ENCODE measurements around the gene SIK3.
"Not testable (repeated sequence)": the region's sequence is repeated elsewhere in the genome, so short reads cannot be mapped to it uniquely, and the experiment has no call there.

Gene SIK3

DNA sequence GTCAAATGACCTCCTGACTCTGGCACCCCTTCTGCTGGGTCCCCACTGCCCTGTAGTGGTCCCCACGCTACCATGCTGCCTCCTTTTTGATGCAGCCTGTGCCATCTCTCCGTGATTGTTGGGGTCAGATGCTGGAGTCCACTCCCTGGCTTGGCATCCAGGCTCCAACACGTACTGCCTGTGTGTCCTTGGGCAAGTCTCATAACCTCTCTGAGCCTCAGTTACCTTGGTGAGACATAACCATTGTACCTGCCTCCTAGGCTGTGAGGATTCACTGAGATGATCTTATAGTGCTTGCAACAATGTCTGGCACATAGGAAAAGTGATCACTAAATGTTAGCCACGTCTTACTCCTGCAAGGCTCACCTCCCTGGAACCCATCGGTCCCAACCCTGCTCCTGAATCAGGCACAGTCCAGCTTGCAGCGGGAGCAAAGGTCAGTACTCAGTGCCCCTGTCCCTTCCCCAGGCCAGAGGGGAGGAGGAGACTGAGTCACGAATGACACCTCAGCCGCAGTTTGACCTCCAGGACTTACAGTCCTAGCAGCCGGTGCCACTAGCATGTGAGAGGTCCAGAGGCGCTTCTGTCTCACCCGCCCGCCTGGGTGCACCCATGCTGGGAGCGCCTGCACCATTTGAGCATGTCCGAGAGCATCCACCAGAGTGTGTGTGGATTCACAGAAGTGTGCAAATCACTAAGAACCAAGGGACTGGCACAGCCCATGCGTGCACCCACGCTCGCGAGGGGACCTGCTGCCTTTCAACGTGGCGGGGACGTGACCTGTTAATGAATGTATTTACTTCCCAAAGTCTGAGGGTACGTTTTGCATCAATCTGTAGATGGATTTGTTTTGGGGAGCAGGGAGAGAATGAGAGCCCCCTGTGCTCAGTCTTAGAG lies 272.1 kb downstream of the SIK3 start:
- no peak for DNase-seq (ENCODE audit: low spot score)

DNA sequence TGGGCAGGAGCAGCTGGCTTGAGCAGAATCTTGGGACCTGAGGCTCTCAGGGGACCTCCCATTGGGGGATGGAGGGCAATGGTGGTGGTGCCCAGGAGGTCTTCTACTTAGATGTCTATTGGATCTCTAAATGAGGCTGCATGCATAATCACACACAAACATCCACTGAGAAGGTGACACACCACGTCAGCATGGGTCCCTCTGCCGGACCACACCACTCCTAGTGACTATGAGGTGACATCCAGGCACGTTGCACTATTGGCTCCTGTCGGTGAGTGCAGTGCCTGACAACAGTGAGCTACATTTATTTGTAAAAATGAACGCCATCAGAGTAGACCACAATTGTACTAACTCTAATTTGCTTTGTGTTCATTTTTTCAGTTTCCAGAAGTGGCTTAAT lies 272.8 kb downstream of the SIK3 start:
- DNase-seq (ENCODE audit: low spot score) = no peak

DNA sequence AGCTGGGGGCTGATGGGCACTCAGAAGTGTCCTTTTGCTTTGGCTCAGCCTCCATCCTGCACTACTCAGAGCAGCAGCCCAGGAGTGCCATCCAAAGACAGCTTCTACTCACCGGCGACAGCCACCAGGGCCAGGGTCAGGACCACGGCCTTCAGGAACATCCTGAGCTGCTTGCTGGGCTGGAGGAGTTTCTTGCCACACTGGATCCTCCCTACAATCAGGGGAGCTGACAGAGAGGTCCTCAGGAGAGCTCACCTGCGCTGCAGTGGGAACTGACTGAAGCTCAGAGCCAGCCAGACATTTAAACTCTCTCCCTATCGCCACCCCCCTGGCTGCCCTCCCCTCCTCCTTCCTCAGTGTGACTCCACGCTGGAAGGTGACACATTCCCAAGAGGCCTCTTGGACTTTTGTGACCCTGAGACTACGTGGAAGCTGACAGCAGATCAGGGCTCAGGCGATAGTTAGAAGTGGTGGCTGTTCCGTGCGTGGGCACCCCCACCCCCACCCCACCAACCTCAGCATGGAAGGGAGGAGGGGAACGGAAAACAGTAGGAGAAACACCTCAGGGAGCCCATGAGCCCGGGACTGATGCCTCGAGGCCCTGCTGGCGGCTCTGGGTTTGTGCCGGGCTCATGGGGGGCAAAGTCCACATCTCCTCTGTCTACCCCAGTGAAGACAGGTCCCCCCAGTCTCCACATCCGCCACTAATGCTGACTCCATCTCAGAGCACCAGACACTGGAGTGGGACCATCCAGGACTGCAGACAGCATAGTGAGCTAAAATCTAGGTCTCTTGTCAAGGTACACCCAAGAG lies 275.0 kb downstream of the SIK3 start, which contains the start of gene APOA4:
Gene APOA4 (minus strand): TSS at position 274 of the 813 bp plus-strand sequence. CDS start 113 bp downstream, at position 161.
- DNase-seq (ENCODE audit: low spot score) = no peak

DNA sequence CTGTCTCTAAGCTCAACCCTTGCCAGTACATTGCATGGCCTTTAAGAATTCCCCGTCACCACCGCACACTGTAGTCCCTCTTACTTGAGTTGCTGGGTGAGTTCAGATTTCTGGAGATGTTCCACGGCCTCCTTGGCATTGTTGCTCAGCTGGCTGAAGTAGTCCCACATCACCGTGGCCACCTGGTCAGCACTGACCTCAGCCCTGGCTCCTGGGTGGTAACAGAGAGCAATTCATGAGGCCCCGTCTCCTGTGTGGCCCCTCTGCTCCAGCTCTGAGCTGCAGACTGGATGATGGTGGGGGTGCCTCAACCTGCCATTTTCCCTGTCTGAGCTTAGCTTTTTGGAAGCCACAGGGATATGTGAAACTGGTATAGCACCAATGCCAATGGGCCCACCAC lies 275.7 kb downstream of the SIK3 start:
- no peak for DNase-seq (ENCODE audit: low spot score)

DNA sequence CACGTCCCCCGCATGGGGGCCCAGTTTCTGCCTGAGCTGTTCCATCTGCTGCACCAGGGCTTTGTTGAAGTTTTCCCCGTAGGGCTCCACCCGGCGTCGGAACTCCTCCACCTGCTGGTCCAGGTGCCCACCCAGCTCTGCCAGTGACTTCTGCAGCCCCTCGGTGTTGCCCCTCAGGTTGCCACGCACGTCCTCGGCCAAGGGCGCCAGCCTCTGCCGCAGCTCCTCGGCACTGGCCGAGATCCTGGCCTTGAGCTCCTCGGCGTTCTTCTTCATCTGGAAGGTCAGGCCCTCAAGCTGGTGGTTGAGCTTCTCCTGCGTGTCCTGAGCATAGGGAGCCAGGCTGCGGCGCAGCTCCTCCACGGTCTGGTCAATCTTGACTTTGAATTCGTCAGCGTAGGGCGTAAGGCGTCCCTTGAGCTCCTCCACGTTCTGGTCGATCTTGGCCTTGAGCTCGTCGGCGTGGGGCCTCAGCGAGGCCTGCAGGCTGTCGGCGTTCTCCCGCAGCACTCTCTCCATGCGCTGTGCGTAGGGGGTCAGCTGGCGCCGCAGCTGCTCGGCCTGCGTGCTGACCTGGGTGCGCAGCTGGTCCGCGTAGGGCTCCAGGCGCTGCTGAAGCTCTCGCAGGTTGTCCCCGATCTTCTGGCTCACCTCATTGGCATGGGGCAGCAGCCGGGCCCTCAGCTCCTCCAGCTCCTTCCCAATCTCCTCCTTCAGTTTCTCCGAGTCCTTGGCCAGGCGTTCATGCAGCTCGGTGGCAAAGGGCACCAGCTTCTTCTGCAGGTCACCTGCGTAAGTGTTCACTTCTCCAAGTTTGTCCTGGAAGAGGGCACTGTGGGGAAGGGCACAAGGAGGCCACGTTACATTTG lies 276.9 kb downstream of the SIK3 start:
- no peak for DNase-seq (ENCODE audit: low spot score)

DNA sequence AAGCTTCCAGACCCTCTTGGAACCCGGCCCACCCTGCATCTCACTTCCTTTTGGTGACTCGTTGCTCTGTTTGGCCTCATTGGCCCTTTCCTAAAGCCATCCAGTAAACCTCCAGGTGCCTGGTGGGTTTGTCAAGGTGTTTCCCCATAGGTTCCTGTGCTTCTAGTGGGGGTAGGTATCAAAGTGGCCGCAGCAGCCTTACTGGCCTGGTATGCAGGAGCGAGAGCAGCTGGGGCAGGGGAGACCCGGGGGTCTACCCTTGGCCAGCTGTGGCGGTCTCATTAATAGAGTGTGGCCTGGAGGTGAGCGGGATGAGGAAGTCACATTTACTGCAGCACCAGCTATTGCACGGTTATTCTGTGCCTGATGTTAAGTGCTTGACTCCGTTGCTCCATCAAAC lies 279.2 kb downstream of the SIK3 start:
- no peak for DNase-seq (ENCODE audit: low spot score)

DNA sequence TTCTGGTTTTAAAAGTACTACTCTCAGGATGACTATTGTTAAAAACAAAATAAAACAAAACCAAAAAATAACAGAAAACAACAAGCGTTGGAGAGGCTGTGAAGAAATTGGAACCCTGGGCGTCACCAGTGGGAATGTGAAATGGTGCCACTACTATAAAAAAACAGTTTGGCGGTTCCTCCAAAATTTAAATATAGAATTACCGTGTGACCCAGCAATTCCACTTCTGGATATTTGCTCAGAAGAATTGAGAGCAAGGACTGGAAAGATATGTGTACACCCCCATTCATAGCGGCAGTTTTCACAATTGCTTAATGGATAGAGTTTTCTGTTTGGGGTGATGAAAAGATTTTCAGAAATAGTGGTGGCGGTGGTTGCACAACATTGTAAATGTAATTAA lies 283.7 kb downstream of the SIK3 start:
- DNase-seq (ENCODE audit: low spot score) = no peak

DNA sequence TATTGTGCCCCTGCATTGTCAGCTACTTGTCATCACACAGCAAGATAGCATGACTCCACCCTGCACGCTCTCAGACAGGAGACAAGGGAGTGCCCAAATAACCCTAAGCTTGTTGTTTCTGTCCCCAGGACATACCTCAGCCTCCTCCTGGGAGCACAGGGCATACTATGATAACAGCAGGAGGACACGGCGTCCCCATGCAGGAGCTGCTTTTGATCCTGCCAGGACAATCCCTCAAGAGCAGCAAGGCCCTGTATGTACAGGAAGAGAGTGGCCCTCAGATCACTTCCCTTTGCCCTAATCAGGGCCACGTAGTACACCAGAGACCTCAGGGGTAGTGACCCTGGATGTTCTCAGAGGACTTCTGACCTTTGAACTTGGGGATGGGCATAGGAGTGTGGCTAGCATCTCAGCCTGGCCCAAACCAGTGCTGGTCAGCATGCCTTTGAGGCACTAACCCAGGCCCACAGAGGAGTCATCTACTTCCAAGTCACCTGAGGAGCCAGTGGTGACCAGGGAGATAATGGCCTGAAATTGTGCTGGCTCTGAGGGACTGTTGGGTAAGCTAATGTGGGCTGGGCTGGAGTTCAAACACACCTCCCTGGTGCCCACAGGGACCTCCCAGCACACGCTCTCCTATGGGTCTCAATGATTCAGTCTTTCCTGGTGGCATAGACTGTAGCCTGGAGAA lies 284.3 kb downstream of the SIK3 start:
- DNase-seq (ENCODE audit: low spot score) = no peak

DNA sequence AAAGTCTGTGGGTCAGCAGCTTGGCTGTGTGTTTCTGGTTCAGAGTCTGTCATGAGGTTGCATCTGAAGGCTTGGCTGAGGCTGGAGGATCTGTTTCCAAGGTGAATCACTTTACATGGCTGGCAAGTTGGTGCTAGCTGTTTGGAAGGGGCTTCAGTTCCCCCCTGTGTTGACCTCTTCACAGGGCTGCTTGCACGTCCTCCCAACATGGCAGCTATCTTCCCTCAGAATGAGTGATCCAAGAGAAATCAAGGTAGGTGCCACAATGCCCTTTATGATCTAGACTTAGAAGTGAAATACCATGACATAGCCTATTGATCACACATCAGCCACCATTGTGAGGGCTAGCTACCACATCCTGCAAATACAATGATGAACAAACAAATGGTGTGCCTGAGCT lies 285.1 kb downstream of the SIK3 start:
- DNase-seq (ENCODE audit: low spot score) = no peak

DNA sequence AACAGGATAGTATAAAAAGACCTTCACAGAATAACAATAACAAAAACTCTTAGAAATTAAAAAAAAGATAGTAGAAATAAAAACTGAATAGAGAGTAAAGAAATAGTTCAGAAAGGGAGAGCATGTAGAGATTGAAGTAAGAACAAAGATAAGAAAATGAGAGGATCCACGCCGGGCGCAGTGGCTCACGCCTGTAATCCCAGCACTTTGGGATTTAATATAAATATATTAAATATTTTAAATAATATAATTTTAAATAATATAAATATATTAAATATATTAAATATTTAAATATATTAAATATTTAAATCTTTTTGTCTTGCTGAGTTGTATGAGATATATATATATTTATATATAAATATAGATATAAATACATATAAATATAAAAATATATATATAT lies 286.1 kb downstream of the SIK3 start:
- DNase-seq (ENCODE audit: low spot score) = no peak

DNA sequence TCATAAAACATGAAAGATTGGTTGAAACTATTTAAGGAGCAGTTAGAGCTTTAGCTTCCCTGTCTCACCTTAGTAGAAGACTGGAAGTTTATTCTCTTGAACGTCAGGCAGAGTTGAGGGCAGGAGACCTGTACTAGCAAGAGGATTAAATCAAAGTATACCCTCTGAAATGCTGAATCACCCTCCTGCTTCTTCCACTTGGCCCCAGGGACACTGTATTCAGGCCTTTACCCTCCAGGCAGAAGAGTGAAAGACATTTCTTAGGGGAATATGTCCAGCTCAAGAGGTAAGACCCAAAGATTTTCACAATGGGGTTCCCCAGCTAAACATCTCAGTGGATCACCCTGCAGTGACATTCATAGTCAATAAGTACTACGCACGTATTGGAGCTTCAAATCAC lies 287.0 kb downstream of the SIK3 start:
- no peak for DNase-seq (ENCODE audit: low spot score)

DNA sequence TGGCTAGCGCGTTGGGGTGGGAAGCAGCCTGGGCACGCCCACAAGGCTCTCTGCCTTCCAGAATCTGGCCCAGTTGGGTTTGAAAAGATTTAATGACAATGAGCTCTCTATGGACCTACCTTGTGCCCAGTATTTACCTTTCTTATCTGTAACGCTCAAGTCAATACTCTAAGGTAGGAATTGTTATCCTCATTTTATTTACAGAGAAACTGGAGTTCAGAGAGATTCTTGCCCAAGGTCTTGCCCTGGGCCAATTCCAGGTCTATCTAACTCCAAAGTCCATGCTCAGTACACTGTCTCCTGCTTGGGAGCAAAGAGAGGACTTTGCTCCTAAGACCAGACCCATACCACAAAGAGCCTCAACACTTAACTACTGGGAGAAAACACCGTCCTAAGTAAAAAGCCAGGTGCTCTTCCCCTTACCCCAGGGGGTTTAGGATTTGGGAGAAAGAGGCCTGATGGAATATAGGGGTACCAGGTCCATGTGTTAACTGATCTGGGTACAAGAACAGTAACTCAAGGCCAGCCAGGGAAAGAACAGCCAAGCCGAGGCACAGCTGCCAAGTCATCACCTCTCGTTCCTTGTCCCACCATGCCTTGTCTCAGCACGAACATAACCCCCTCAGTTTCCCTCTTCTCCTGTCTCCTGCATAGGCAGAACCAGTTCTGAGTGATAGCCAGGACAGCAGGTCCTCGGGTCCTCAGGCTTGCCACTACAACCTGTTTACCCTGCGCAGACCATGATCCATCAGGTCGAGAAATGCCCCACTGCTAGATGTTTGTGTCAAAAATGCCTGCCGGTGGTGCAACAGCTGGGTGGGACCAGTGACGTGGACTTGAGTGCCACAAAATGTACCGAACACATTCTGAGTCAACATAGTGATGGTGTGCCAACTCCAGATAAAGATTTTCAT lies 289.7 kb downstream of the SIK3 start:
- no peak for DNase-seq (ENCODE audit: low spot score)

DNA sequence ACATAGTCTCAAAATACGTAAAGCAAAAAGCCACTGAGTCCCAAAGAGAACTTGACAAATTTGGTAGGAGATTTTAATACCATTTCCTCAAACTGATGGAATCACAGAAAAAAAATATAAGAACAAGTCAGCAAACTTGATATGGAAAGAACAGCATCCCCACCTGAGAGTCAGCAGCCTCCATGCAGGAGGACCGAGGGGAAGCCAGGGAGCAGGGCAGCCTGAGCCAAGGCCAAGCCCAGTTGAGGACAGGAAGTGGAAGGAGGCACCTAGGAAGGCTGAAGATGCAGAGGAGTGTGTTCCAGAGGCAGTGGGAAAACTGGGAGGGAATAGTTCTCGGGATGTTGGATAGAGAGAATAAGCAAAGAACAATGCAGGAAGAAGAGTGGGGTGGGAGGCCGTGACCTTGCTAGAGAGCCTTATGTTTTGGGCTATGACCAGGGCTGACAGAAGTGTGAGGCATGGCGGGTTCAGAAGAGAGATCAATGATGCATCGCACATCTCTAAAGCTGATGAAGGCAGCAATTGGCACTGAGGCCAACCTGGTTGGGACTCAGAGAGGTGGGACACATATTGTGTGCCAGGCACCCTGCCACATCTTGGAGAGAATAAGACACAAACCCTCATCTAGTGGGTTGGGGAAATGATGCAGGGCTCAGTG lies 290.5 kb downstream of the SIK3 start:
- DNase-seq (ENCODE audit: low spot score) = no peak

DNA sequence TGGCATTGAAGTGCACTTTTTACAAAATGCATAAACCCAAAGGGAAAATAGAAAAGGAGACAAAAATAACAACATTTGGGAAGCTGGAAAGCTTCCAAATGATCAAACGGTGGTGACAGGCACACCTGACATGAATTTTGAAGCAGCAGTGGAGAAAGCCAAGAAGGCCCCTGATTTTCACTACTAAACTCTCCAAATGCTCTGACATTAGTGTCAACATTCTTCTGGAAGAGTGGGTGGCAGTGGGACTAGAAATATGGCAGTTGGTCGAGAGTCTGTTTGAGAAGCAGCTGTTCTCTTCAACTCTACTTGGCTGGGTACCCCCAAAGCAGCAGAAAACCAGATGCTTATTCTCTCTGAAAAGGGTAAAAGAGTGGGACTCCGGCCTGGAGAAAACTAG lies 294.2 kb downstream of the SIK3 start:
- no peak for DNase-seq (ENCODE audit: low spot score)

DNA sequence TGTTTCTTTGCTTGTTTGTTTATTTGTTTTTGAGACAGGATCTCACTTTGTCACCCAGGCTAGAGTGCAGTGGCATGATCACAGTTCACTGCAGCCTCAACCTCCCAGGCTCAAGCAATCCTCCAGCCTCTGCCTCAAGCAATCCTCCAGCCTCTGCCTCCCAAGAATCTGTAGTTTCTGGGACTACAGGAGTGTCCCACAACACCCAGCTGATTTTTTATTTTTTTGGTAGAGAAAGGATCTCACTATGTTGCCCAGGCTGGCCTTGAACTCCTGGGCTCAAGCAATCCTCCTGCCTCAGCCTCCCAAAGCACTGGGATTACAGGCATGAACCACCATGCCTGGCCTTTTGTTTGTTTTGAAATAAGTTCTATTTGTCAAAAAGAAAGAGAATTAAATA lies 296.6 kb downstream of the SIK3 start:
- DNase-seq (ENCODE audit: low spot score) = not testable (repeated sequence)

DNA sequence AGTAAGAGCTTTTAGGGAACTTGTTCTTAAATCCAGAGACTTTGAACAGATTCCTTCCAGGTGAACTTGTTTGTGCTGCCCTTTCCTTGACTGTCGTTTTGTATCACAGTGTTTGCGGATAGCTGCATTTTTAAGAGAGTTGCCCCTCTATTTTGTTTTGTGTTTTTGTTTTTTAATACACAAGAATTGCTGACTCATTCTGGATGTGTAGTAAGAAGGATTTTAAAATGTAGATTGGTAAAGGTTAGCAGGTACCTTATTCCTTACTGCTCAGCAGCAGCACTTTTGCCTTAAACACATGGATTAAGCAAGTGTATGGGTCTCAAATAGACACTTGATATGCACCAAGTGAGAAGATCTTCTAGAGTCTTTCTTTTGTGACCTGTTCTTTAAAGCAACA lies 297.6 kb downstream of the SIK3 start:
- DNase-seq (ENCODE audit: low spot score) = no peak

DNA sequence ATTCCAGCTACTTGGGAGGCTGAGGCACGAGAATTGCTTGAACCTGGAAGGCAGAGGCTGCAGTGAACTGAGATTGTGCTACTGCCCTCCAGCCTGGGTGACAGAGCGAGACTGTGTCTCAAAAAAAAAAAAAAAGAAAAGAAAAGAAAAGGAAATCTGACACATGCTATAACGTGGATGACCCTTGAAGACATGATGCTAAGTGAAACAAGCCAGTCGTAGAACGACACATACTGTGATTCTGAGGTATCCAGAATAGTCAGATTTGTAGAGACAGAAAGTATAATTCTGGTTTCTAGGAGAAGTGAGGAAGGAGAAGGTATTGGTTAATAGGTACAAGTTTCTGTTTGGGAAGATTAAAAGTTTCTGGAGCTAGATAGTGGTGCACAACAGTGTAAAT lies 299.9 kb downstream of the SIK3 start:
- DNase-seq (ENCODE audit: low spot score) = peak; percentile 34

DNA sequence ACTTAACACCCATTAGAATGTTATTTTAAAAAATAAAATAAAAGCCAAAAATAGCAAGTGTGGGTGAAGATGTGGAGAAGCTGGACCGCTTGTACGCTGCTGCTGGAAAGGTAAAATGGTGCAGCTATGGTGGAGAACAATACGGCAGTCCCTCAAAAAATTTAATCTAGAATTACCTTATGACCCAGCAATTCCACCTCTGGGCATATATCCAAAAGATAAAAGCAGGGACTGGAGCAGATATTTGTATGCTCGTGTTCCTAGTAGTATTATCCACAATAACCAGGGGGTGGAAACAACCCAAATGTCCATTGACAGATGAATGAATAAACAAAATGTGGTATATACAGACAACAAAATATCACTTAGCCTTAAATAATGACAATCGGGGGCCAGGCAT lies 300.4 kb downstream of the SIK3 start:
- DNase-seq (ENCODE audit: low spot score) = no peak

DNA sequence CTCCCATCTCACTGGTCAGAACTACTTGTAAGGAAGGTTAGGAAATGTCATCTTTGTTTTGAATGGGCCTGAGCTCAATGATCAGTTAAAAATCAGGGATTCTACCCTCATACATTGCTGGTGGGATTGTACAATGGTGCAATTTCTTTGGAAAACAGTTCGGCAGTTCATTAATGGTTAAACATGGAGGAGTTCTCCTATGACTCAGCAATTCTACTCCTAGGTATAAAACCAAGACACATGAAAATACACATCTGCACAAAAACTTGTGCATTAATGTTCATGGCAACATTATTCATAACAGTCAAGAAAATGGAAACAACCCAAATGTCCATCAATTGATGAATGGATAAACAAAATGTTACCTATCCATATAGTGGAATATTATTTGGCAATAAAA lies 301.7 kb downstream of the SIK3 start:
- no peak for DNase-seq (ENCODE audit: low spot score)

DNA sequence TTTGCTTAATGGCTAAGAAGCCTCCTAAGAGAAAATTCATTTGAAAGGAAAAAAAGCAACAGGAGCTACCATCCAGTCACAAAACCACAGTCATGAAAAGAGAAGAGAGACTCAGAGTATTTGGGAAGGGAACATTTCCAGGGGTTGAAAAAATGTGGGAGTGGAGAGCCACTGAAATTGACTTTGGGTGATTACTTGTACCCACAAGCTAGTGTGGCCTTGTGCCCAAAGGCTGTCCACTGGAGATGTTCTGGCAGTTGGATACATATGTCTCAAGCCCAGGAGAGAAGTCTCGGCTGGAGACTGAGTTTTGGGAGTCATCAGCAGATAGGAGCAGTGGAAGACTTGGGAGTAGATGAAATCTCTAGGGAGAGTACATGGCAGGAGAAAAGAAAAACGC lies 303.4 kb downstream of the SIK3 start:
- no peak for DNase-seq (ENCODE audit: low spot score)
